Activated B cell treated with CpG ODN at 0.5 μM for 24 hours (primary cell): ENCODE data around the gene PPP1R12B. TPM values are rescaled to one million over a fixed set of nuclear protein-coding genes. Genes with fewer than 3 reads are reported as not detected.
A peak's percentile ranks its signal among the peaks of the same experiment; 100 is the strongest.
"Not testable (repeated sequence)": the region's sequence is repeated elsewhere in the genome, so short reads cannot be mapped to it uniquely, and the experiment has no call there.

Experiments
- ATAC-seq: fragments of 200-7000 bp; cut with Tn5 transposase; one replicate; pipeline ENCODE4 v1.10.0; 2021; ENCODE audit warnings: low read depth, mild to moderate bottlenecking, moderate library complexity
- CTCF ChIA-PET: fragments of 350-600 bp; sonication (Branson Sonifier 250); formaldehyde crosslinking; loops from one replicate; lab custom pipeline; 2021; ENCODE audit warnings: antibody characterized with exemption; lab: Charles Lee
- POLR2A ChIA-PET: fragments of 350-600 bp; sonication (Branson Sonifier 250); formaldehyde crosslinking; loops from one replicate; lab custom pipeline; 2021; ENCODE audit warnings: antibody characterized with exemption; lab: Charles Lee
- DNase-seq: peaks from one replicate; pipeline ENCODE4 v3.0.0; 2022
- H3K27ac Mint-ChIP-seq: one replicate; pipeline ENCODE4 v1.8.0; 2020; ENCODE audit warnings: mixed read lengths
- H3K27me3 Mint-ChIP-seq: one replicate; pipeline ENCODE4 v1.8.0; 2021; ENCODE audit warnings: mixed read lengths
- H3K36me3 Mint-ChIP-seq: one replicate; pipeline ENCODE4 v1.8.0; 2021; ENCODE audit warnings: low read depth, mixed read lengths
- H3K4me1 Mint-ChIP-seq: one replicate; pipeline ENCODE4 v1.8.0; 2021; ENCODE audit warnings: mixed read lengths
- H3K4me3 Mint-ChIP-seq: one replicate; pipeline ENCODE4 v1.8.0; 2020; ENCODE audit warnings: mild to moderate bottlenecking, mixed read lengths
- H3K9me3 Mint-ChIP-seq: one replicate; pipeline ENCODE4 v1.8.0; 2020; ENCODE audit warnings: mixed read lengths
- intact Hi-C: fragments of 100-400 bp; cut with micrococcal nuclease; formaldehyde crosslinking; loops from one replicate; pipeline ENCODE4 v1.15.1; 2024
- total RNA-seq: library from RNA; stranded (reverse); gene quantifications from 2 replicates; pipeline ENCODE4 v1.2.3, GENCODE V29; 2022
- TF ChIP-seq, protein P1 (sequence below): fragments of 200-600 bp; IDR thresholded peaks from one replicate; pipeline ENCODE4 v1.8.0; 2022; ENCODE audit warnings: antibody characterized with exemption, mild to moderate bottlenecking

PPP1R12B gene
- total RNA-seq, 1 donor from 2014 or later, result 25.7 TPM

DNA sequence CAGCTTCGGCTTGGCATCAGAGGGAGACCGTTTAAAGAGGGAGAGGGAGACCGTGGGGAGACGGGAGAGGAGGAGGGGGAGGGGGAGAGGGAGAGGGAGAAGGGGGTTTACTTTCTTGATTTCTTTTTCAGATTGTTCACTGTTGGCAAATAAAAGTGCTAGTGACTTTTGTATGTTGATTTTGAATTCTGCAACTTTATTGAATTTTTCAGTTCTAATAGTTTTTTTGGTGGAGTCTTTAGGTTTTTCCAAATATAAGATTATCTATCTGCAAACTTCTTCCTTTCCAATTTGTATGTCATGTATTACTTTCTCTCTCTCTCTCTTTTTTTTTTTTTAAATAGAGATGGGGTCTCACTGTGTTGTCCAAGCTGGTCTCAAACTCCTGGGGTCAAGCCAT is 104.0 kb downstream of the PPP1R12B start:
- CTCF ChIA-PET, result no interaction called here
- no peak overlapping the region for H3K27ac Mint-ChIP-seq
- H3K4me3 Mint-ChIP-seq, result no peak overlapping the region
- H3K27me3 Mint-ChIP-seq, result no peaks in the 10 kb centered on the region
- ATAC-seq (no peak), DNase-seq (no peak)
- POLR2A ChIA-PET, result no interaction called here
- peaks cover 4% of the 10 kb centered on the region for H3K4me1 Mint-ChIP-seq
- intact Hi-C loops, result no loop called here
- H3K36me3 Mint-ChIP-seq, result peaks cover 50% of the 10 kb centered on the region
- H3K9me3 Mint-ChIP-seq, result no peaks in the 10 kb centered on the region
- TF ChIP-seq, protein P1, sequence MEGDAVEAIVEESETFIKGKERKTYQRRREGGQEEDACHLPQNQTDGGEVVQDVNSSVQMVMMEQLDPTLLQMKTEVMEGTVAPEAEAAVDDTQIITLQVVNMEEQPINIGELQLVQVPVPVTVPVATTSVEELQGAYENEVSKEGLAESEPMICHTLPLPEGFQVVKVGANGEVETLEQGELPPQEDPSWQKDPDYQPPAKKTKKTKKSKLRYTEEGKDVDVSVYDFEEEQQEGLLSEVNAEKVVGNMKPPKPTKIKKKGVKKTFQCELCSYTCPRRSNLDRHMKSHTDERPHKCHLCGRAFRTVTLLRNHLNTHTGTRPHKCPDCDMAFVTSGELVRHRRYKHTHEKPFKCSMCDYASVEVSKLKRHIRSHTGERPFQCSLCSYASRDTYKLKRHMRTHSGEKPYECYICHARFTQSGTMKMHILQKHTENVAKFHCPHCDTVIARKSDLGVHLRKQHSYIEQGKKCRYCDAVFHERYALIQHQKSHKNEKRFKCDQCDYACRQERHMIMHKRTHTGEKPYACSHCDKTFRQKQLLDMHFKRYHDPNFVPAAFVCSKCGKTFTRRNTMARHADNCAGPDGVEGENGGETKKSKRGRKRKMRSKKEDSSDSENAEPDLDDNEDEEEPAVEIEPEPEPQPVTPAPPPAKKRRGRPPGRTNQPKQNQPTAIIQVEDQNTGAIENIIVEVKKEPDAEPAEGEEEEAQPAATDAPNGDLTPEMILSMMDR, result no peak

DNA sequence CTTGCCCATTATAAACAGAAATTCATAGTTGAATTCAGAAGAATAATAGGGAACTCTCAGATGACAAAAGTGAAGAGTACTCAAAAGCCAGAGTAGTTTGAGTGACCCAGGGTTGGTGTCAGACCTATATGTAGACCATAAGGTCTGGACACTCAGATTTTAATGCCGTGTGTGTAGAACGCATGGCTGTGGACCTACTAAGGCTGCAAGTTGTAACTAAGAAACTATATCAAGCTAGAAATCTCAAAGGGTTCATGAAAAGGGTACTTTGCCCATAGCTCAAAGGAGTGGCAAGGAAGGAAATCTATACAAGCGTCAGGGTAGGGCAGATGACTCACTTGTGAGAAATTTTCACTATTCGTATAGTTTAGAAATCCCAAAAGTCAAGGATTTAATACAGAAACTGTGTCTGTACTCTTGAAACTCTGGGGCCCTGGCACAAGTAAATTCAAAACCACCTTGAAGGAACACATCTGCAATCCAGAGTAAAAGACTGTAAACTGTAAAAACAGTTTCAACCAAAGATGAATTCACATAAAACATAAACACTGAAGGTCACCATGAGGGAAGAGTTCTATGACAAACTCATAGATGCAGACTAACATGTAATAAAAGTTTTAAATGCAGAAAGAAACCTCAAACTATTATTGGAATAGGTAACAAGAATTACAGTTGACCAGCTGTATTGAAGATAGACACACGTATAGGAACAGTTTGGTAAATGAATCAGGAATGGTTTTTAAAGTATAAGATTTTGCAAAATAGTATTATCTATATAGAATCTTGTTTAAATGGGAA is 108.1 kb downstream of the PPP1R12B start:
- H3K27me3 Mint-ChIP-seq, CTCF ChIA-PET, intact Hi-C loops, H3K4me3 Mint-ChIP-seq, ATAC-seq, H3K9me3 Mint-ChIP-seq, POLR2A ChIA-PET, H3K4me1 Mint-ChIP-seq, DNase-seq, H3K27ac Mint-ChIP-seq: not testable (repeated sequence)
- peaks cover 32% of the 10 kb centered on the region for H3K36me3 Mint-ChIP-seq

DNA sequence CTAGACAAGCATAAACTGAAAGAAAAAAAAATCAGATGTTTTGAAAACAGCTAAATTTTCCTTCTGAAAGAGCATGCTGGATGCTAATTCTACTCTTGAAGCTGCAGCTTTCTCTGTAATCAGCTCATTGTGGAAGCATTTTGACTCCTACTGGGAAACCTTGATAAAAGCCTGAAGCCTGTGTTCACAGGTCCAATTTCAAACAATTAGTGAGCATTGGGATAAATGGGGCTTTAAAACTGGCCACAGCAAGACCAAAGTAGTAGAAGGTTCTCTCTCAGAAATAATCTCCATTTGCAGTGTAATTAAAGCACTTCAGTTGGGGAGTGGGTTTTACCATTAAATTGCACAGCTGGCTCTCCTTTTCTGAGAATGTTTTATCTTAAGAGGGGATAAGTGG is 110.2 kb downstream of the PPP1R12B start:
- intact Hi-C loops, H3K4me1 Mint-ChIP-seq, DNase-seq, CTCF ChIA-PET, H3K27ac Mint-ChIP-seq, H3K9me3 Mint-ChIP-seq, H3K27me3 Mint-ChIP-seq, H3K4me3 Mint-ChIP-seq, ATAC-seq: not testable (repeated sequence)
- POLR2A ChIA-PET, result interaction anchor here (0.6 kb wide), 1 partner anchor 53 kb away, joined by 3 read pairs; no protein-coding TSS in a partner anchor
- H3K36me3 Mint-ChIP-seq, result peaks cover 22% of the 10 kb centered on the region

DNA sequence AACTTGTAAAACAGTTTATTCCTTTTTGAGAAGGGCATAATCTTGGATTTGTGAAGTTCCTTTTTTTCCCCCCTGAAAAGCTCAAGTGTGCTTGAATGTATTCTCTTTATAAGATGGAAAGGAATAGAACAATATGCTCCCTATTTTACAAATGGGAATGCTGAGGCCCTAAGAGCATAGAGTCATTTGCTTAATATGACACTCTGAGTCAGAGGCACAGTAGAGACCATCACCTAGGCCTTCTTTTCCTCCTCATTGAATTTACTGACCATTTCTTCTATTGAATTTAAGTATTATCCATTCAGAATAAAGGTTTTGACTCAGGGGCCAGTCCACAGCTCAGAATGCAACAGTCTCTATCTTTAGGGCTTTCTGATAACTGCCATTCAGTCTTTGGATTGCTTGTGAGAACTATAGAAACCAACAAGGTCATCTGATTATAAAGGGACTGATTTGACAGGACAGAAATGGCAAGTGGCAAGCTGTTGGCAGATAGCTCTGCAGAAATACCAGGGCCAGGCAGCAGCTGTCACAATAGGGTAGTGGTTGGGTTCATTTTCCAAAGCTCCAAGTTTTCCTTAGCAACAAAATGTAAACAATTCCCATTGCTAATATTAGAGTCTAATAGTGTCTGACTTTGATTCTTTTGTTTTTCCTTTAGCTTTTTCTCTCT is 111.1 kb downstream of the PPP1R12B start:
- ATAC-seq, H3K27ac Mint-ChIP-seq, DNase-seq, intact Hi-C loops, H3K4me3 Mint-ChIP-seq, H3K4me1 Mint-ChIP-seq, H3K27me3 Mint-ChIP-seq, H3K9me3 Mint-ChIP-seq, POLR2A ChIA-PET: not testable (repeated sequence)
- peaks cover 14% of the 10 kb centered on the region for H3K36me3 Mint-ChIP-seq
- CTCF ChIA-PET, result interaction anchor here (1.1 kb wide), 2 partner anchors 113 to 260 kb away, joined by 3 to 4 read pairs; no protein-coding TSS in a partner anchor

DNA sequence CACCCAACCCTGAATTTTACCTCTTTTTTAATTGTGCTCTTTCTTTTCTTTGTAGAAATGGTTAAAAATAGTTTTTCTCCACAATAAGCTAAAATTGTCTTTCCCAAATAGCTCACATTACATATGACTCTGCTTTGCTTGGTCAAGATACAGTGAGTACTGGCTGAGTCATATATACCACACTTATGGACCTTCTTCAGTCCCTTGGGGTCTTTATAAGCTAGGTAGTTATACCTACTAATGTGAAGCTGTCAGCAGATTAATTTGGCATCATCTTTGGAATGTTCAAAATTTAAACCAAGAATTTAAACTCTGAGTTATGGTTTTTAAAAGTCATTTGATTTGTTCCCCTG is 111.6 kb downstream of the PPP1R12B start:
- ATAC-seq, H3K27me3 Mint-ChIP-seq, intact Hi-C loops, H3K4me3 Mint-ChIP-seq, H3K36me3 Mint-ChIP-seq, DNase-seq, H3K4me1 Mint-ChIP-seq, H3K27ac Mint-ChIP-seq, H3K9me3 Mint-ChIP-seq, POLR2A ChIA-PET: not testable (repeated sequence)
- CTCF ChIA-PET, result interaction anchor here (1.1 kb wide), 2 partner anchors 112 to 259 kb away, joined by 3 to 4 read pairs; no protein-coding TSS in a partner anchor

DNA sequence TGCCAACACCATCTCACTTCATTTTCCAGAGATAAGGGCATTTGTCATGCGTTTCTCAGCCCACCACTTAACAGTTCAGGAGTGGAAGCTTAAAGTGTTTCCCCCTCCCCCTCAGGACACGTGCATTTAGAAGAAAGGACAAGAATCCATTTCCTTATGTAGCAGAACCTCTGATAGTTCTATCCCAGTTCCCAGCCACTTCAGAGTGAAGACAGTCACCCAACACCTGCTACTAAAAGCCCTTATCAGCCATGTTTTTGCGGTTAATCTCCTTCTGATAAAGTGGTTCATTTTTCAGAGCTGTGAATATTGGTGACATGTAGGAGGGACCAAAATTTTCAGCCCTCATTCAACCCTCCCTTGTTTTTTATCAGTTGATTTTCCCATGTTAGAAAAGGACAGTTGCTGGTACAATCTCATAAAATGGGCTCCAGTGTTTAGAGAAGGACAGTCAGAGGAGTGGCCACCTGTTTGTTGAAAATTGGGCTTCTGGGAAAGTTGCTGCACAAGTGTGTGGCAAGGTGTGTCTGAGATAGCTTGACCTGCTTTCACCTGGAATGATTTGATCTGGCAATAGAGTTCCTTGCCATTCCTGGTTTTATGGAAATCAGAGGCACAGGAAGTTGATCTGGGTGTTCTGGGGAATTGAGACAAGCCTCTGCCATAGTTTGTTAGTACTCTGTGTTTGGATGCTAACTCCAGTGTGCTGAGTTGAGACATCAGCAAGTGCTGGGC is 114.0 kb downstream of the PPP1R12B start:
- Mint-ChIP-seq H3K4me1 (no peaks in the 10 kb centered on the region), H3K27ac (no peak overlapping the region), H3K27me3 (no peaks in the 10 kb centered on the region), H3K4me3 (no peak overlapping the region), H3K36me3 (no peaks in the 10 kb centered on the region), H3K9me3 (no peaks in the 10 kb centered on the region)
- TF ChIP-seq, protein P1, result no peak
- no peak for DNase-seq
- POLR2A ChIA-PET, result no interaction called here
- CTCF ChIA-PET, result interaction anchor here (3.4 kb wide), 1 partner anchor 257 kb away, joined by 39 read pairs; no protein-coding TSS in a partner anchor
- ATAC-seq, result no peak
- intact Hi-C loops, result no loop called here

DNA sequence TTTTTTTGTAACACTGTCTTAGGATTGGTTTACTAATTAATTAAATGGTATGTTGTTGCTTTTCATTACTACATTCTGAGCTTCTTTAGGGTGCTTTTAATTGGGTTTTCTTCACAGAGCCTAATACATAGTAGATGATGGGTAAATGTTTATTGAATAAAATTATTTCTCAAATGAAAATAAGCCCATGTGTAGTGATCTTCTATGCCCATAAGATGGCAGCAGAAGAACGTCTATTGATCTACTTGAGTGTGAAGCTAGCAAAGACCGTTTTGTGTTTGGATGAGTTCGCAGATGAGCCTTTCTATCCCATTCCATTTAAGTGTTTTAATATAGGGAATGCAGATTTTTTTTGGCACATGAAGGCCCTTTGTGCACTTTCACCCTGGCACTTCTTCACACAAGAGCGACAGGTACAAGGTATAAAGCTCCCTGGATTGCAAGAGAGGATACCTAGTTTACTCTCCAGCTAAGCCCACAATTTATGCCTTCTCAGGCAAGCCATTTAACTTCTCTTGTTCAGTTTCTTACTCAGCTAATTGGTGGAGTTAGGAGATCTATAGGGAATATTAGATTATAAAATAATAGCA is 115.7 kb downstream of the PPP1R12B start:
- intact Hi-C loops, result loop anchor here (1.0 to 2.0 kb wide), 4 partner anchors 107 to 535 kb away; no protein-coding TSS in a partner anchor
- H3K4me3 Mint-ChIP-seq, H3K36me3 Mint-ChIP-seq, H3K9me3 Mint-ChIP-seq, H3K4me1 Mint-ChIP-seq, DNase-seq, H3K27me3 Mint-ChIP-seq, POLR2A ChIA-PET, H3K27ac Mint-ChIP-seq: not testable (repeated sequence)
- CTCF ChIA-PET, result interaction anchor here (0.7 to 3.4 kb wide), 10 partner anchors 105 to 261 kb away, joined by 3 to 39 read pairs (median 4); no protein-coding TSS in a partner anchor
- peak; percentile 58 for ATAC-seq

DNA sequence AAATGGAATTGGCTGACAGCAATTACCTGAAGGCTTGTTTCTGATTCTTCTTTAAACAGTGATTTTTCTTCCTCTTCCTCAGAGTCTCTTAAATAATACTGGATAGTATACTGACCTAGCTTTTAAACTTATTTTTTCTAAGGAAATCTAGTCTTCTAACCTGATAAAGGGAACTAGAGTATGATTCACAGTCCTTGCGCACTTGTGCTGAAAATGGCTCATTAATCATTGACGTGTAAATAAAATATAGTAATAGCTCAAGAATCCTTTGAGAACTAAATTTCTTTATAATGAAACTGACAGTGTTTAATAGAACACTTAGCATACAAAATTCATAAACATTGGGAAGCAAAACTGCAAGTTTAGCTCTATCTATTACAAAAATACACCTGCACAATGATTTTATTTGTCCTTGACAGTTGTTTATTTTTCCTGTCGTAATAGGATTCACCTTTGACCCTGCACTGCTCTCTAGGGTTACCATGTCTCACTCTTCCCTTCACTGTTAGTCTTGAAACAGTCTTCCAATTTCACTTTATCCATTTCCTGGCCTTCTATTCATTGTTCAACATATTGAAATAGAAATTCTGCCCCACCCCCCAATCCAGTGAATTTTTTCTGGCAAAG is 117.3 kb downstream of the PPP1R12B start:
- H3K36me3 Mint-ChIP-seq, H3K27me3 Mint-ChIP-seq, H3K27ac Mint-ChIP-seq, POLR2A ChIA-PET, H3K9me3 Mint-ChIP-seq, H3K4me3 Mint-ChIP-seq, DNase-seq, ATAC-seq, H3K4me1 Mint-ChIP-seq: not testable (repeated sequence)
- intact Hi-C loops, result loop anchor here (2.0 kb wide), 2 partner anchors 159 to 533 kb away; no protein-coding TSS in a partner anchor
- CTCF ChIA-PET, result interaction anchor here (0.9 to 3.4 kb wide), 3 partner anchors 106 to 254 kb away, joined by 3 to 39 read pairs (median 14); no protein-coding TSS in a partner anchor

DNA sequence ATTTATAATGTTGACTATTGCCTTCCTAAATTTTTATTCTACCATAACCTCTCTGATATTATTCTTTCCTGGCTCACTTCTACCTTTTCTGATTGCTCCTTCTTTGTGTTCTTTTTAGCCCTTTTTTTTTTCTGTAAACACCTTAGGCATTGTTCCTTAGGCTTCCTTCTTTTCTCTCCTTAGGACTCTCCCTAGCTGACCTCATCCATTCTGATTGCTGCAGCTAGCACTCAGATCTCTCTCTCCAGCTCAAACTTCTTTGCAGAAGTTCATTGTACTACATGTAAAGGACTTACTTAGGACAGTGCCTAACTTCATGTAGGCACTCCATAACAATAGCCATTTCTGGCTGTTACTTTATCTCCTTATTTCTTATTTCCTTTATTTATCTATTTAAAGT is 117.8 kb downstream of the PPP1R12B start:
- intact Hi-C loops, H3K4me1 Mint-ChIP-seq, ATAC-seq, DNase-seq, H3K36me3 Mint-ChIP-seq, H3K27ac Mint-ChIP-seq, H3K27me3 Mint-ChIP-seq, H3K9me3 Mint-ChIP-seq, H3K4me3 Mint-ChIP-seq, POLR2A ChIA-PET: not testable (repeated sequence)
- CTCF ChIA-PET, result interaction anchor here (0.9 to 3.4 kb wide), 3 partner anchors 105 to 253 kb away, joined by 3 to 39 read pairs (median 14); no protein-coding TSS in a partner anchor
